Caki2 (cell line): Measurements from ENCODE around the gene RAB40AL. TPM values are rescaled to one million over a fixed set of nuclear protein-coding genes. Genes with fewer than 3 reads are reported as not detected.

Experiments
- DNase-seq: peaks from one replicate; pipeline ENCODE4 v3.0.0-alpha.2; 2015; ENCODE audit warnings: low read depth
- in situ Hi-C: cut with HindIII; loops from 2 replicates; pipeline ENCODE4 v1.10.0; 2016; ENCODE audit warnings: low sequenced_read_pairs, low pct_unique_long_range_greater_than_20kb, mixed read lengths
- total RNA-seq: library from RNA; depleted of rRNA; stranded (reverse); fragments of >200 nt; shearing (Covaris generic); gene quantifications from 2 replicates; pipeline ENCODE4 v1.2.3, GENCODE V29; 2014; ENCODE audit warnings: low replicate concordance; rRNA removed

Gene RAB40AL
- total RNA-seq, 1 experiment from 2014 or later = not detected

- no peak for DNase-seq
- in situ Hi-C loops = no loop called here
These were observed 39.9 kb downstream of the RAB40AL start for GRCh38 chrX:102976793-102977495.

GRCh38 chrX:102978594-102978993, 41.5 kb downstream of the RAB40AL start:
- in situ Hi-C loops = no loop called here
- DNase-seq = no peak

- in situ Hi-C loops = no loop called here
- no peak for DNase-seq
These were observed 42.5 kb downstream of the RAB40AL start for GRCh38 chrX:102979536-102979935.

- in situ Hi-C loops = no loop called here
- DNase-seq = no peak
These were observed 46.1 kb downstream of the RAB40AL start for GRCh38 chrX:102983205-102983604.

- DNase-seq = no peak
- in situ Hi-C loops = no loop called here
These were observed 48.1 kb downstream of the RAB40AL start for GRCh38 chrX:102985192-102985591.

Other genes with a start within 250 kb of the RAB40AL start
- 4.8 and 27.3 TPM in 2 replicates for gene GPRASP2, start 224.8 kb upstream of the RAB40AL start, total RNA-seq
- 0.55 and 3.3 TPM in 2 replicates for gene GPRASP3, start 216.5 kb upstream of the RAB40AL start, total RNA-seq
- not detected in 2 replicates for gene BEX1, start 126.9 kb downstream of the RAB40AL start, total RNA-seq
- not detected in 2 replicates for gene NXF3, start 155.9 kb downstream of the RAB40AL start, total RNA-seq